HEK293 (cell line): ENCODE results near the gene TSPOAP1.

Experiments
- CTCF ChIA-PET: fragments of 350-600 bp; formaldehyde crosslinking; extraction: SDS; loops from one replicate; lab custom pipeline; 2021; ENCODE audit warnings: antibody characterized with exemption; lab: Yijun Ruan, JAX
- POLR2A ChIA-PET: fragments of 300-600 bp; formaldehyde crosslinking; extraction: SDS; loops from one replicate; lab custom pipeline; 2020; ENCODE audit warnings: antibody characterized with exemption, inconsistent platforms; lab: Yijun Ruan, JAX
- H3K27ac ChIP-seq: fragments of 200-500 bp; sonication (Bioruptor generic); 2 replicates; pipeline ENCODE4 v1.5.1; 2014; ENCODE audit warnings: low read depth, low read length, control low read depth, inconsistent platforms; ENCODE audit errors: extremely low read depth
- H3K36me3 ChIP-seq, 2 experiments: fragments of 200-500 bp in 1 of 2; sonication (Bioruptor generic) in 1 of 2; 1 replicate in 1 of 2; 2 replicates in 1 of 2; pipeline ENCODE4 v1.5.1; 2014 to 2017; ENCODE audit warnings: inconsistent platforms in 2 of 2, low read length in 2 of 2; ENCODE audit not compliant: control insufficient read depth in 2 of 2, insufficient read depth in 1 of 2
- H3K4me1 ChIP-seq: fragments of 200-500 bp; sonication (Bioruptor generic); 2 replicates; pipeline ENCODE4 v1.5.1; 2014; ENCODE audit warnings: mild to moderate bottlenecking, low read length, inconsistent platforms; ENCODE audit not compliant: control insufficient read depth, insufficient read depth
- H3K4me3 ChIP-seq: 2 replicates; pipeline ENCODE4 v1.5.1; 2011; ENCODE audit warnings: low read depth, mild to moderate bottlenecking, control low read depth, low read length, moderate library complexity
- H3K9me3 ChIP-seq: fragments of 200-500 bp; sonication (Bioruptor generic); 2 replicates; pipeline ENCODE4 v1.5.1; 2014; ENCODE audit warnings: low read depth, low read length, inconsistent platforms; ENCODE audit not compliant: control insufficient read depth, insufficient read depth
- BCL11A ChIP-seq: fragments of 450-650 bp; formaldehyde crosslinking; IDR thresholded peaks from 2 replicates; pipeline ENCODE4 v1.5.1; 2016; ENCODE audit warnings: low read depth, missing biosample characterization, missing genetic modification characterization
- BCL11B ChIP-seq: fragments of 450-650 bp; formaldehyde crosslinking; IDR thresholded peaks from 2 replicates; pipeline ENCODE4 v1.5.1; 2016; ENCODE audit warnings: low read depth, missing biosample characterization, missing genetic modification characterization
- FEZF1 ChIP-seq: fragments of 450-650 bp; formaldehyde crosslinking; IDR thresholded peaks from 2 replicates; pipeline ENCODE4 v1.5.1; 2016; ENCODE audit warnings: missing biosample characterization, missing genetic modification characterization
- GLI4 ChIP-seq: fragments of 450-650 bp; formaldehyde crosslinking; IDR thresholded peaks from 2 replicates; pipeline ENCODE4 v1.5.1; 2016; ENCODE audit warnings: missing biosample characterization, missing genetic modification characterization
- YY1 ChIP-seq: fragments of 450-650 bp; formaldehyde crosslinking; IDR thresholded peaks from 2 replicates; pipeline ENCODE4 v1.5.1; 2018; ENCODE audit warnings: missing biosample characterization, missing genetic modification characterization
- ZBTB1 ChIP-seq: fragments of 450-650 bp; formaldehyde crosslinking; IDR thresholded peaks from 2 replicates; pipeline ENCODE4 v1.5.1; 2016; ENCODE audit warnings: missing biosample characterization, missing genetic modification characterization
- ZBTB20 ChIP-seq: fragments of 450-650 bp; formaldehyde crosslinking; IDR thresholded peaks from 2 replicates; pipeline ENCODE4 v1.5.1; 2016; ENCODE audit warnings: missing biosample characterization, missing genetic modification characterization
- ZIC2 ChIP-seq: fragments of 450-650 bp; formaldehyde crosslinking; IDR thresholded peaks from 2 replicates; pipeline ENCODE4 v1.5.1; 2016; ENCODE audit warnings: missing biosample characterization, missing genetic modification characterization
- ZNF175 ChIP-seq: fragments of 450-650 bp; formaldehyde crosslinking; IDR thresholded peaks from 2 replicates; pipeline ENCODE4 v1.5.1; 2016; ENCODE audit warnings: missing biosample characterization, missing genetic modification characterization
- ZNF202 ChIP-seq: fragments of 450-650 bp; formaldehyde crosslinking; IDR thresholded peaks from 2 replicates; pipeline ENCODE4 v1.5.1; 2016; ENCODE audit warnings: missing biosample characterization, missing genetic modification characterization, borderline replicate concordance
- ZNF221 ChIP-seq: fragments of 450-650 bp; formaldehyde crosslinking; IDR thresholded peaks from 2 replicates; pipeline ENCODE4 v1.5.1; 2017; ENCODE audit warnings: missing biosample characterization, missing genetic modification characterization, borderline replicate concordance
- ZNF223 ChIP-seq: fragments of 450-650 bp; formaldehyde crosslinking; IDR thresholded peaks from 2 replicates; pipeline ENCODE4 v1.5.1; 2016; ENCODE audit warnings: missing biosample characterization, missing genetic modification characterization
- ZNF311 ChIP-seq: fragments of 450-650 bp; formaldehyde crosslinking; IDR thresholded peaks from 2 replicates; pipeline ENCODE4 v1.5.1; 2017; ENCODE audit warnings: missing biosample characterization, missing genetic modification characterization, borderline replicate concordance
- ZNF324 ChIP-seq: fragments of 450-650 bp; formaldehyde crosslinking; IDR thresholded peaks from 2 replicates; pipeline ENCODE4 v1.5.1; 2016; ENCODE audit warnings: missing biosample characterization, missing genetic modification characterization
- ZNF571 ChIP-seq: fragments of 450-650 bp; formaldehyde crosslinking; IDR thresholded peaks from 2 replicates; pipeline ENCODE4 v1.5.0; 2017; ENCODE audit warnings: missing biosample characterization, missing genetic modification characterization
- ZNF701 ChIP-seq: fragments of 450-650 bp; formaldehyde crosslinking; IDR thresholded peaks from 2 replicates; pipeline ENCODE4 v1.5.1; 2016; ENCODE audit warnings: missing biosample characterization, missing genetic modification characterization
- ZNF747 ChIP-seq: fragments of 450-650 bp; formaldehyde crosslinking; IDR thresholded peaks from 2 replicates; pipeline ENCODE4 v1.5.1; 2016; ENCODE audit warnings: missing biosample characterization, missing genetic modification characterization
- ZNF768 ChIP-seq: fragments of 450-650 bp; formaldehyde crosslinking; IDR thresholded peaks from 2 replicates; pipeline ENCODE4 v1.5.1; 2018; ENCODE audit warnings: missing biosample characterization, mild to moderate bottlenecking, missing genetic modification characterization
- ZNF830 ChIP-seq: fragments of 450-650 bp; IDR thresholded peaks from 2 replicates; pipeline ENCODE4 v1.5.0; 2018; ENCODE audit warnings: missing biosample characterization, missing genetic modification characterization, low read depth, mild to moderate bottlenecking, moderate library complexity
- TF ChIP-seq, protein P1 (sequence below): fragments of 450-650 bp; formaldehyde crosslinking; IDR thresholded peaks from 2 replicates; pipeline ENCODE4 v1.5.1; 2016; ENCODE audit warnings: missing biosample characterization, missing genetic modification characterization
- TF ChIP-seq, protein P2 (sequence below): fragments of 450-650 bp; formaldehyde crosslinking; IDR thresholded peaks from 2 replicates; pipeline ENCODE4 v1.5.1; 2017; ENCODE audit warnings: missing biosample characterization, missing genetic modification characterization
- TF ChIP-seq, protein P3 (sequence below): fragments of 450-650 bp; formaldehyde crosslinking; IDR thresholded peaks from 2 replicates; pipeline ENCODE4 v1.5.1; 2016; ENCODE audit warnings: missing biosample characterization, missing genetic modification characterization
- TF ChIP-seq, protein P4 (sequence below): fragments of 450-650 bp; formaldehyde crosslinking; IDR thresholded peaks from 2 replicates; pipeline ENCODE4 v1.5.1; 2016; ENCODE audit warnings: missing biosample characterization, missing genetic modification characterization

TSPOAP1 gene

DNA sequence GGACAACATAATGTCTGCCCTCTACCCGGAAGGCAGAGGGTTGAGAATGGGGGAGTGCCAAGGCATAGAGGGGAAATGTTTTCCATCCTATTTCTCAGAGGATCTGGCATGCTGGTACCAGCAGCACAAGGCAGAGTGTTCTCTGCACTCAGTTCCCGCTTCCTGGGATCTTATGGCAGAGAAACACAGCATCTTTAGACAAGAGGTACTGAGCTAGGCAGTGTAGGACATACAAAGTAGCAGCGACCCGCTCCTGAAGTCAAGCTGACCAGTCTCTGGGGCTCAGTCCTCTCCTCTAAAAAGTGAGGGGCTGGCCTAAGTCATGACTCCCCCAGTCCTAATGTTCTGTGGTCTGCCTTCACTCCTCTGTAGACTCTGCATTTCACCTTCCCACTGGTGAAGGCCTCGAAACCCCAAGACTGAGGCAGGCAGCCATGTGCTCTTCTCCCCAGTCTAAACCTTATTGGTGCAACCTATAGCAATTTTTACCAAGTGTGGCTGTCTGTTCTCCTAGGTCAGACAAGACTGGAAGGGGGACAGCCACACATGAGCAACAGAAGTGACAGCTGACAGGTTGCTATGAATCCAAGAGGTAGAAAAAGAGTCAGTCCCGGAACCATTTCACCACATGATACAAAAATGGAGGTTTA is 11.3 kb upstream of the TSPOAP1 start:
- no peaks in the 10 kb centered on the region; the same call in 1 of the 2 replicates for H3K4me1 ChIP-seq
- ChIA-PET POLR2A (interaction anchor here (2.5 kb wide), 1 partner anchor 12 kb away, joined by 14 read pairs; the partner anchor contains the start of gene SUPT4H1), CTCF (interaction anchor here (0.9 to 2.0 kb wide), 3 partner anchors 23 to 93 kb away, joined by 3 to 8 read pairs (median 5); no protein-coding TSS in a partner anchor)
- H3K4me3 ChIP-seq, result no peak overlapping the region
- peaks cover 8 to 16% of the 10 kb centered on the region in 2 experiments; a peak in 2 of 3 replicates for H3K36me3 ChIP-seq
- no peaks in the 10 kb centered on the region for H3K9me3 ChIP-seq
- no peak overlapping the region for H3K27ac ChIP-seq
- TF ChIP-seq ZNF571 (tag by site-specific recombination) (no peak), ZNF223 (tag by site-specific recombination) (no peak), GLI4 (no peak), FEZF1 (no peak), ZBTB1 (tag by site-specific recombination) (no peak), BCL11B (tag by site-specific recombination) (no peak), ZNF324 (tag by site-specific recombination) (no peak), ZNF311 (no peak), ZNF202 (tag by site-specific recombination) (no peak), YY1 (tag by site-specific recombination) (no peak), ZNF221 (tag by site-specific recombination) (no peak), ZNF768 (tag by site-specific recombination) (no peak), ZBTB20 (tag by site-specific recombination) (no peak), ZNF175 (tag by site-specific recombination) (no peak), ZNF830 (no peak)
- TF ChIP-seq, protein P1, sequence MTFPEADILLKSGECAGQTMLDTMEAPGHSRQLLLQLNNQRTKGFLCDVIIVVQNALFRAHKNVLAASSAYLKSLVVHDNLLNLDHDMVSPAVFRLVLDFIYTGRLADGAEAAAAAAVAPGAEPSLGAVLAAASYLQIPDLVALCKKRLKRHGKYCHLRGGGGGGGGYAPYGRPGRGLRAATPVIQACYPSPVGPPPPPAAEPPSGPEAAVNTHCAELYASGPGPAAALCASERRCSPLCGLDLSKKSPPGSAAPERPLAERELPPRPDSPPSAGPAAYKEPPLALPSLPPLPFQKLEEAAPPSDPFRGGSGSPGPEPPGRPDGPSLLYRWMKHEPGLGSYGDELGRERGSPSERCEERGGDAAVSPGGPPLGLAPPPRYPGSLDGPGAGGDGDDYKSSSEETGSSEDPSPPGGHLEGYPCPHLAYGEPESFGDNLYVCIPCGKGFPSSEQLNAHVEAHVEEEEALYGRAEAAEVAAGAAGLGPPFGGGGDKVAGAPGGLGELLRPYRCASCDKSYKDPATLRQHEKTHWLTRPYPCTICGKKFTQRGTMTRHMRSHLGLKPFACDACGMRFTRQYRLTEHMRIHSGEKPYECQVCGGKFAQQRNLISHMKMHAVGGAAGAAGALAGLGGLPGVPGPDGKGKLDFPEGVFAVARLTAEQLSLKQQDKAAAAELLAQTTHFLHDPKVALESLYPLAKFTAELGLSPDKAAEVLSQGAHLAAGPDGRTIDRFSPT, result no peak
- TF ChIP-seq, protein P2, sequence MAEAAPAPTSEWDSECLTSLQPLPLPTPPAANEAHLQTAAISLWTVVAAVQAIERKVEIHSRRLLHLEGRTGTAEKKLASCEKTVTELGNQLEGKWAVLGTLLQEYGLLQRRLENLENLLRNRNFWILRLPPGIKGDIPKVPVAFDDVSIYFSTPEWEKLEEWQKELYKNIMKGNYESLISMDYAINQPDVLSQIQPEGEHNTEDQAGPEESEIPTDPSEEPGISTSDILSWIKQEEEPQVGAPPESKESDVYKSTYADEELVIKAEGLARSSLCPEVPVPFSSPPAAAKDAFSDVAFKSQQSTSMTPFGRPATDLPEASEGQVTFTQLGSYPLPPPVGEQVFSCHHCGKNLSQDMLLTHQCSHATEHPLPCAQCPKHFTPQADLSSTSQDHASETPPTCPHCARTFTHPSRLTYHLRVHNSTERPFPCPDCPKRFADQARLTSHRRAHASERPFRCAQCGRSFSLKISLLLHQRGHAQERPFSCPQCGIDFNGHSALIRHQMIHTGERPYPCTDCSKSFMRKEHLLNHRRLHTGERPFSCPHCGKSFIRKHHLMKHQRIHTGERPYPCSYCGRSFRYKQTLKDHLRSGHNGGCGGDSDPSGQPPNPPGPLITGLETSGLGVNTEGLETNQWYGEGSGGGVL (tag by site-specific recombination), result no peak
- TF ChIP-seq, protein P3, sequence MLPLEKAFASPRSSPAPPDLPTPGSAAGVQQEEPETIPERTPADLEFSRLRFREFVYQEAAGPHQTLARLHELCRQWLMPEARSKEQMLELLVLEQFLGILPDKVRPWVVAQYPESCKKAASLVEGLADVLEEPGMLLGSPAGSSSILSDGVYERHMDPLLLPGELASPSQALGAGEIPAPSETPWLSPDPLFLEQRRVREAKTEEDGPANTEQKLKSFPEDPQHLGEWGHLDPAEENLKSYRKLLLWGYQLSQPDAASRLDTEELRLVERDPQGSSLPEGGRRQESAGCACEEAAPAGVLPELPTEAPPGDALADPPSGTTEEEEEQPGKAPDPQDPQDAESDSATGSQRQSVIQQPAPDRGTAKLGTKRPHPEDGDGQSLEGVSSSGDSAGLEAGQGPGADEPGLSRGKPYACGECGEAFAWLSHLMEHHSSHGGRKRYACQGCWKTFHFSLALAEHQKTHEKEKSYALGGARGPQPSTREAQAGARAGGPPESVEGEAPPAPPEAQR, result no peak
- TF ChIP-seq, all 188 proteins: peak for 0

DNA sequence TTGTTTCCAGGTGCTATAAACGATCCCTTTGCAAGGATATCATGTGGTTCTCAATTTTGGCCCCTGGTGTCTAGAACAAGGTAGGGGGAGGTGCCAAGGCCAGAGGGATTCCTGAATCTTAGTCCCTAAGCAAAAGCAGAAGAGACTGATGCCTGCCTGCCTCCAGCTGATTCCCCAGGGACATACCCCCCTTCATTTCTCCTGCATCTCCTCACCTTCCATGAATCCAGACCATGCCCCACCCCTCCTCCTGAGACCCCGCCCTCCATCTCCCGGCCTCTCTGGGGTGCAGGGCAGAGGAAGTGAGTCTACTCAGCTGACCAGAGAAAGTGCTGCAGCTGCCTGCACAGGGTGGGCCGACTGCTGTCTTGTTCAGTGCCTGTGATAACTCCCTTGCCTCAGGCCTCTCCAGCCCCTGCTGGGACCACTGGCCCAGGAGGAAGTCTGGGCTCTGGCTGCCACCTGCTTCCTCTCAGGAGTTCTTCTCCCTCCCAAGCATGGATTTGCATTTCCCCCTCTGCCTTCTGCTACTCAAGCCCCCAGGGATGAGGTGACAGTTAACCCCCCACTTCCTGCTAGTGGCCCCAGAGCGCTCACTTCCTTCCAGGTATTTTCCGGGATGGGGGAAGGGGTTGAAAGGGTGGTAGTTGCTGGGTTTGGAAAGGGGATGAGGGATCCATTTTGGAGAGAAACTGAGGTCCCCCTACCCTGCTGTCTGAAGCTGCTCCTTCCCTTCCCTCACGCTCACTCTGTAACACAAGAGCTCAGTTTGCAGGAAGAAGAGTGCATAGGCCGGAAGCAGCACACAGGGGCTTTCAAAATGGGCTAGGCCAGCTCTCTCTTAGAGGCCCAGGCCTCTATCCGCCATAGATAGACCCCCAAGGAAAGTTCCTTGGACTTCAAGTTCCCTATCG is 10.5 kb upstream of the TSPOAP1 start:
- Histone ChIP-seq H3K9me3 (no peaks in the 10 kb centered on the region), H3K4me1 (no peaks in the 10 kb centered on the region; the same call in 1 of the 2 replicates), H3K36me3 (peaks cover under 1 to 8% of the 10 kb centered on the region in 2 experiments; a peak in 2 of 3 replicates), H3K27ac (no peak overlapping the region), H3K4me3 (no peak overlapping the region)
- ChIA-PET CTCF (interaction anchor here (0.5 to 2.0 kb wide), 4 partner anchors 22 to 94 kb away, joined by 3 to 8 read pairs (median 4); no protein-coding TSS in a partner anchor), POLR2A (interaction anchor here (2.0 to 2.5 kb wide), 2 partner anchors 13 to 78 kb away, joined by 8 to 14 read pairs; partner anchors contain the start of genes RNF43 and SUPT4H1)
- no peak for TF ChIP-seq ZNF701
- TF ChIP-seq, protein P4, sequence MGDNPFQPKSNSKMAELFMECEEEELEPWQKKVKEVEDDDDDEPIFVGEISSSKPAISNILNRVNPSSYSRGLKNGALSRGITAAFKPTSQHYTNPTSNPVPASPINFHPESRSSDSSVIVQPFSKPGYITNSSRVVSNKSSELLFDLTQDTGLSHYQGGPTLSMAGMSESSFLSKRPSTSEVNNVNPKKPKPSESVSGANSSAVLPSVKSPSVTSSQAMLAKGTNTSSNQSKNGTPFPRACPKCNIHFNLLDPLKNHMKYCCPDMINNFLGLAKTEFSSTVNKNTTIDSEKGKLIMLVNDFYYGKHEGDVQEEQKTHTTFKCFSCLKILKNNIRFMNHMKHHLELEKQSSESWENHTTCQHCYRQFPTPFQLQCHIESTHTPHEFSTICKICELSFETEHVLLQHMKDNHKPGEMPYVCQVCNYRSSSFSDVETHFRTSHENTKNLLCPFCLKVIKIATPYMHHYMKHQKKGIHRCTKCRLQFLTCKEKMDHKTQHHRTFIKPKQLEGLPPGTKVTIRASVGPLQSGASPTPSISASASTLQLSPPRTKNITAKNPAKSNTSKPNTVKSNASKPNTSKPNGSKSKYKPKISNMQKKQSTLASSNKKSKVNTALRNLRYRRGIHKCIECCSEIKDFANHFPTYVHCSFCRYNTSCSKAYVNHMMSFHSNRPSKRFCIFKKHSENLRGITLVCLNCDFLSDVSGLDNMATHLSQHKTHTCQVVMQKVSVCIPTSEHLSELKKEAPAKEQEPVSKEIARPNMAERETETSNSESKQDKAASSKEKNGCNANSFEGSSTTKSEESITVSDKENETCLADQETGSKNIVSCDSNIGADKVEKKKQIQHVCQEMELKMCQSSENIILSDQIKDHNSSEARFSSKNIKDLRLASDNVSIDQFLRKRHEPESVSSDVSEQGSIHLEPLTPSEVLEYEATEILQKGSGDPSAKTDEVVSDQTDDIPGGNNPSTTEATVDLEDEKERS (tag by site-specific recombination), result no peak
- peak; percentile 70 for TF ChIP-seq ZIC2 (tag by site-specific recombination)
- no peak for TF ChIP-seq BCL11A (tag by site-specific recombination)
- TF ChIP-seq, protein P2 (tag by site-specific recombination), result peak; percentile 62
- TF ChIP-seq ZNF747 (tag by site-specific recombination), result no peak
